NCI-H82 (cell line): Measurements from ENCODE around the gene CTSS.
"Not testable (repeated sequence)": the region's sequence is repeated elsewhere in the genome, so short reads cannot be mapped to it uniquely, and the experiment has no call there.

ENCODE experiments used
- DNase-seq: peaks from one replicate; lab custom pipeline; 2025; lab: John Stamatoyannopoulos, UW

CTSS gene

GRCh38 chr1:150775276-150775675, 9.7 kb upstream of the CTSS start:
- no peak for DNase-seq

DNA sequence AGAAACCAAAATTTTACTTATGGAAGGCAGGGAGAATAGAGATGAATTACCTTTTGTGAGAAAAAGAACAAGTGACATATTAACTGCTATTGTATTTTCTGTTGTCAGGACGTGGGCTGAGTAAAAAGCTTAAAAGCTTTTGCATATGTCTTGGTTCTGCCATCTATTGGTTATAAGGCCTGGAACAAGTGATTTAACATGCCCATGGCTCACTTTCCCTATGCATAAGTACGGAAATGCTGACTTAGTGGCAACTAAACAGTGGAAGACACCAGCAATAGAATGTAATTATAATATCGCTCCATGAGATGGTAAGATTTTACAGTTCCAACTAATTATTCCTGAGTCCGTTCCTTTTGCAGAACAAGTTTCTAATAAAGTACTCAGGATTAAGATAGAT, 6.7 kb upstream of the CTSS start:
- no peak for DNase-seq

DNA sequence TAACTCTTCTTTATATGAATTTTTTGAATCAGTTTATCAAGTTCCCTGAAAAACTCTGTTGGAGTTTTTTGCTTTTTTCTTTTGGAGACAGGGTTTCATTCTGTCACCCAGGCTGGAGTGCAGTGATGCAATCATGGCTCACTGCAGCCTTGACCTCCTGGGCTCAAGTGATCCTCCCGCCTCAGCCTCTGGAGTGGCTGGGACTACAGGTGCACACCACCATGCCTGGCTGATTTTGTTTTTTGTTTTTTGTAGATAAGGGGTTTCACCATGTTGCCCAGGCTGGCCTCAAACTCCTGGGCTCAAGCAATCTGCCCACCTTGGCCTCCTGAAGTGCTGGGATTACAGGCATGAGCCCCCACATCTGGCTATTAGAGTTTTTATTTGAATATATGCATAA, 2.1 kb upstream of the CTSS start:
- DNase-seq, result not testable (repeated sequence)

GRCh38 chr1:150765977-150766301, 361 bp upstream of the CTSS start:
- not testable (repeated sequence) for DNase-seq

GRCh38 chr1:150764617-150765101, 919 bp downstream of the CTSS start:
- no peak for DNase-seq

DNA sequence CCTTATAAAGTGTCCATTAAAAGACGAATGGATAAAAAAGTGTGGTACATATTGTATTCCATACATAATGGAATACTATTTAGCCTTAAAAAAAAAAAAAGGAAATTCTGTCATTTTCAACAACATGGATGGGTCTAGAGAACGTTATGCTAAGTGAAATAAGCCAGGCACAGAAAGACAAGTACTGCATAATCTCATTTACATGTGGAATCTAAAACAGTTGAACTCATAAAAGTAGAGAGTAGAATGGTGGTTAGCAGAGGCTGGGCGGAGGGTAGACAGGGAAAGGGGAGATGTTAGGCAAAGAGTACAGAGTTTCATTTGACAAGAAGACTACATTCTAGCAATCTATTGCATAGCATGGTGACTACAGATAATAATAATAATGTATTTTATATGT, 2.6 kb downstream of the CTSS start:
- DNase-seq, result no peak

DNA sequence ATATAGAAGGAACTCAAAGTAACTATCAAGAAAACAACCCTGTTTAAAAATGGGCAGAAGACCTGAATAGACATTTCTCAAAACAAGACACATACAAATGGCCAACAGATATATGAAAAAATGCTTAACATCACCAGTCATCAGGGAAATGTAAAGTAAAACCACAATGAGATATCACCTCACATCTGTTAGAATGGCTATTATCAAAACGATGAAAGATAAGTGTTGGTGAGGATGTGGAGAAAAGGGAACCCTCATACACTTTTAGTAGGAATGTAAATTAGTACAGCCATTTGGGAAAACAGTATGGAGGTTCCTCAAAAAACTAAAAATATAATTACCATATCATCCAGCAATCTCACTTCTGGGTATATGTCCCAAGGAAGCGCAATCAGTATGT, 3.0 kb downstream of the CTSS start:
- DNase-seq, result no peak

DNA sequence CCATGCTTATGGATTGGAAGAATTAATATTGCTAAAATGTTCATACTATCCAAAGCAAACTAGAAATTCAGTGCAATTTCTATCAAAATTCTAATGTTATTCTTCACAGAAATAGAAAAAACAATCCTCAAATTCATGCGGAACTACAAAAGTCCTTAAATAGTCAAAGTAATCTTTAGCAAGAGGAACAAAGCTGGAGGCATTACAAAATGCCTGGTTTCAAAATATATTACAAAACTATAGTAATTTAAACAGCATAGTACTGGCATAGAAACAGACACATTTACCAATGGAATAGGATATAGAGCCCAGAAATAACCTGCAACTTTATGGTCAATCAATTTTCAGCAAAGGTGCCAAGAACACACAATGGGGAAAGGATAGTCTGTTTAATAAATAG, 3.8 kb downstream of the CTSS start:
- DNase-seq, result no peak

DNA sequence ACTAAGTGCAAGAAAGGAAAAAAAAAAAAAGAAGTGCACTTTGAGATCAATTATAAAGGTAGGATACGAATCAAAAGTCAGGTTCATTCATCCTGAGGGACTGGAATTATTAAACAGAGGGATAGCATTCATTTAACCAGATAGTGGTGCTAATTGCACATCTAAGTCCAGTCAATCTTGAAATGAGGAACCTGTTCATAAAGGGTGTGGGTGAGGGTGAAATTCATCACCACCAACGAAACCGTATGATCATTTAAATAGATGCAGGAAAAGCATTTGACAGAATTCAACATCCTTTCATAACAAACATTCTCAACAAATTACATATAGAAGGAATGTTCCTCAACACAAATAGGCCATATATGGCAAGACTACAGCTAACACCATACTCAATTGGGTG, 5.6 kb downstream of the CTSS start:
- DNase-seq, result no peak

DNA sequence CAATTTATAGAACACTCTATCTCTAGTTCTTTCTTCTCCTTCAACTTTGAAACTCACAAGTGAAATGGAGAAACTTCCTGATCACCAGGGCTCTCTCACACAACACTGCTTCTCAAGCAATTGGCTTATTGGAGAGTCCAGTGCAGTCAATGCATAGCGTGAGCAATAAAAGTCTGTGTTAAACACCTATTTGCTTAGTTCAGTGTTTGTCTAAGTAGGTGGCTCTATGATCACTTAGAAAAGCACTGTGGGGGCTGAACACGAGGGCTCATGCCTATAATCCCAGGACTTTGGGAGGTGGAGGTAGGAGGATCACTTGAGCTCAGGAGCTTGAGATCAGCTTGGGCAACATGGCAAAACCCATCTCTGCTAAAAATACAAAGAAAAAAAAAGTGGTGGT, 12.2 kb downstream of the CTSS start:
- no peak for DNase-seq

GRCh38 chr1:150751443-150751842, 14.1 kb downstream of the CTSS start:
- no peak for DNase-seq

GRCh38 chr1:150749720-150750311, 15.8 kb downstream of the CTSS start:
- no peak for DNase-seq

GRCh38 chr1:150748878-150749719, 16.5 kb downstream of the CTSS start:
- no peak for DNase-seq

- DNase-seq, result peak; percentile 40
These were observed 35.4 kb downstream of the CTSS start for GRCh38 chr1:150730130-150730721.

GRCh38 chr1:150724336-150724735, 41.2 kb downstream of the CTSS start:
- DNase-seq, result no peak

DNA sequence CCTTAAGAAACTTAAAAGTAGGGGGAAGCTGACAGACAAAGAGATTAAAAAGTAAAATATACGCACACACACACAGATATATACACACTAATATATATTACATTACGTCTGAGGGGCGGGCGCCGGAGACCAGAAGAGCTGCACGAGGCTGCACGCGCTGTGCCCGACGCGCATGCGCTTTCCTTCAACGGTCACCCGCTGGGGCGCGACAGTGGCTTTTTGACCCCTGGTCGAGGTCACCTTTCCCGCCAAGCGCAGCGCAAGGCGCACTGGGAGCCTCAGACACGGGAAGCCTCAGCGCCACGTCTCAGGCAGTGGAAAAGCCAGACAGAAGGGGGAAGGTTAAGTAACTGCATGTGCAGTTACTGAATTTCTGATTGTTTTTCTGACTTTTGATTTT, 44.9 kb downstream of the CTSS start, which contains the start of gene HORMAD1:
TSS of gene HORMAD1 (minus strand) at position 193 of the 400 bp plus-strand sequence. CDS start 1,390 bp downstream, outside the sequence.
- no peak for DNase-seq

DNA sequence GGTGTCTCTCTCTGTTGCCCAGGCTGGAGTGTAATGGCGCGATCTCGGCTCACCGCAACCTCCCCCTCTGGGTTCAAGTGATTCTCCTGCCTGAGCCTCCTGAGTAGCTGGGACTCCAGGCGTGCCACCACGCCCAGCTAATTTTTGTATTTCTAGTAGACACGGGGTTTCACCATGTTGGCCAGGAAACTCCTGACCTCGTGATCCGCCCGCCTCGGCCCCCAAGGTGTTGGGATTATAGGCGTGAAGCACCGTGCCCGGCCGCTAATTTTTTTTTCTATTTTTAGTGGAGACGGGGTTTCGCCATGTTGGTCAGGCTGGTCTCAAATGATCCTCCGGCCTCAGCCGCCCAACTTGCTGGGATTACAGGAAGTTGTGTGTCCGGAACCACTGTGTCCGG, 45.5 kb downstream of the CTSS start:
- DNase-seq, result no peak

DNA sequence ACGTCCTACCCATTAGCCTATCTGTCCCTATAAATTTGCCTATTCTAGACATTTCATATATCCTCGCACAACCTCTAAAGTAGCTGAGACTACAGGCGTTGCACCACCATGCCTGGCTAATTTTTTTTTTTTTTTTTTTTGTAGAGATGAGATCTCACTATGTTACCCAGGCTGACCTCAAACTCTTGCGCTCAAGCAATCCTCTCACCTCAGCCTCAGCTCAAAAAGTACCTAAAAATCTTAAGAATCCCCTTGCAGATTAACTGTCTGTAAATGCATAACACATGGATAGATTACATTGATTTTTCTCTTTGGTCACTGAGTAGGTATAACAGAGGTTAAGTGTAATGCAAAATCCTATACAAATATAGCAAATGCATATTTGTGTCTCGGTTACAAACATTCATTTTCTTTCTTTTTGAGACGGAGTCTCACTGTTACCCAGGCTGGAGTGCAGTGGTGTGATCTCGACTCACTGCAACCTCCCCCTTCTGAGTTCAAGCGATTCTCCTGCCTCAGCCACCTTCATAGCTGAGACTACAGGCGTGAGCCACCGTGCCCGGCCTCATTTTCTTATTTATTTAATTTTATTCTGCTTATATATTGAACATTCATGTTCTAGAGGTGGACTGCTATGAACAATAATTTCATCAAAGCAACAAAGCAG, 47.2 kb downstream of the CTSS start:
- DNase-seq, result no peak

- not testable (repeated sequence) for DNase-seq
These were observed 56.5 kb downstream of the CTSS start for GRCh38 chr1:150709031-150709430.

GRCh38 chr1:150708595-150708994, 57.0 kb downstream of the CTSS start:
- no peak for DNase-seq

- DNase-seq, result no peak
These were observed 59.5 kb downstream of the CTSS start for GRCh38 chr1:150706091-150706490.

- no peak for DNase-seq
These were observed 62.2 kb downstream of the CTSS start for GRCh38 chr1:150703427-150703826.
